Activated CD8-positive, alpha-beta memory T cell treated with anti-CD3 and anti-CD28 coated beads for 36 hours (primary cell): ENCODE data around the gene HES4. TPM values are rescaled to one million over a fixed set of nuclear protein-coding genes. Genes with fewer than 3 reads are reported as not detected.
"Not testable (repeated sequence)": the region's sequence is repeated elsewhere in the genome, so short reads cannot be mapped to it uniquely, and the experiment has no call there.

Source experiments
- CTCF ChIA-PET: fragments of 350-600 bp; sonication (Branson Sonifier 250); formaldehyde crosslinking; loops from one replicate; lab custom pipeline; 2021; ENCODE audit warnings: antibody characterized with exemption; lab: Charles Lee
- POLR2A ChIA-PET: fragments of 350-600 bp; sonication (Branson Sonifier 250); formaldehyde crosslinking; loops from one replicate; lab custom pipeline; 2021; ENCODE audit warnings: antibody characterized with exemption; lab: Charles Lee
- total RNA-seq, 2 experiments: library from RNA; stranded (reverse); gene quantifications; one replicate each; pipeline ENCODE4 v1.2.3, GENCODE V29; 2021

Gene HES4
- total RNA-seq, 2 experiments from 2014 or later = 0.27 to 0.51 TPM

DNA sequence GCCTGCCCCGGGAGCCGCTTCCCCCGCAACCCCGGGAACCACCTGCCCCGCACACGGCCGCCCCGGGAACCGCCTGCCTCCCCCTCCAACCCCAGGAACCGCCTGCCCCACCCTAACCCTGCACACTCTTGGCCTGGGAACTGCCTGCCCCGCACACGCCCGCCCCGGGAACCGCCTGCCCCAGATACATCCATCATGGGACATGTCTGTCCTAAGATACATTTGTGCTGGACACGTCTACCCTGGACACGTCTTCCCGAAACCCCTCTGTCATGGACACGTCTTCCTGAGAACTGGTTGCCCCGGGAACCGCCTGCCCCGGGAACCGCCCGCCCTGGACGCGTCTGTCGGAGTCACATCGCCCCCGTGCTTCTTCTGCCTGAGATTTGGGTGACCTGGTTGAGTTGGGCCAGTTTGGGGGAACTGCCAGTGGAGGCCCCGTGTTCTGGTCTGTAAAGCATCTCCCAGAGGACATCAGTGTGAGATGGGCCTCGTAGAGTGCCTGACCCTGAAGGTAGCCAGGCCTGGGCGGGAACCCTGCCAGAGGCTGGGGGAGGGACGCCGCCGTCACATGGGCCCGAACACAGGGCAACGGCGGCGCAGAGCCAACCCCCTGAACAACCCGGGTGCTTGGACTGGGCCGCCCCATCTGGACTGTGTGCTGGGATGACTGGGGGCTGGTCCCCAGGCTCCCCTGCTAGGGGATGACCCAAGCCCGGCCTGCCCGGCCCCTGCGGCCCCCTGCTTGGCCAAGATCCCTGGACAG is 21.6 kb downstream of the HES4 start:
- CTCF ChIA-PET = no interaction called here

DNA sequence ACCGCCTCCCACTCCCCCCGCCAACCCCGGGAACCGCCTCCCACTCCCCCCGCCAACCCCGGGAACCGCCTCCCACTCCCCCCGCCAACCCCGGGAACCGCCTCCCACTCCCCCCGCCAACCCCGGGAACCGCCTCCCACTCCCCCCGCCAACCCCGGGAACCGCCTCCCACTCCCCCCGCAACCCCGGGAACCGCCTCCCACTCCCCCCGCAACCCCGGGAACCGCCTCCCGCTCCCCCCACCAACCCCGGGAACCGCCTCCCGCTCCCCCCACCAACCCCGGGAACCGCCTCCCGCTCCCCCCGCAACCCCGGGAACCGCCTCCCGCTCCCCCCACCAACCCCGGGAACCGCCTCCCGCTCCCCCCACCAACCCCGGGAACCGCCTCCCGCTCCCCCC is 23.1 kb downstream of the HES4 start:
- CTCF ChIA-PET = interaction anchor here (1.1 to 1.8 kb wide), 3 partner anchors 10 to 72 kb away, joined by 3 to 5 read pairs (median 4); no protein-coding TSS in a partner anchor
- POLR2A ChIA-PET = not testable (repeated sequence)

More for the DNA sequence above, 21.6 kb downstream of the HES4 start:
- POLR2A ChIA-PET = no interaction called here

DNA sequence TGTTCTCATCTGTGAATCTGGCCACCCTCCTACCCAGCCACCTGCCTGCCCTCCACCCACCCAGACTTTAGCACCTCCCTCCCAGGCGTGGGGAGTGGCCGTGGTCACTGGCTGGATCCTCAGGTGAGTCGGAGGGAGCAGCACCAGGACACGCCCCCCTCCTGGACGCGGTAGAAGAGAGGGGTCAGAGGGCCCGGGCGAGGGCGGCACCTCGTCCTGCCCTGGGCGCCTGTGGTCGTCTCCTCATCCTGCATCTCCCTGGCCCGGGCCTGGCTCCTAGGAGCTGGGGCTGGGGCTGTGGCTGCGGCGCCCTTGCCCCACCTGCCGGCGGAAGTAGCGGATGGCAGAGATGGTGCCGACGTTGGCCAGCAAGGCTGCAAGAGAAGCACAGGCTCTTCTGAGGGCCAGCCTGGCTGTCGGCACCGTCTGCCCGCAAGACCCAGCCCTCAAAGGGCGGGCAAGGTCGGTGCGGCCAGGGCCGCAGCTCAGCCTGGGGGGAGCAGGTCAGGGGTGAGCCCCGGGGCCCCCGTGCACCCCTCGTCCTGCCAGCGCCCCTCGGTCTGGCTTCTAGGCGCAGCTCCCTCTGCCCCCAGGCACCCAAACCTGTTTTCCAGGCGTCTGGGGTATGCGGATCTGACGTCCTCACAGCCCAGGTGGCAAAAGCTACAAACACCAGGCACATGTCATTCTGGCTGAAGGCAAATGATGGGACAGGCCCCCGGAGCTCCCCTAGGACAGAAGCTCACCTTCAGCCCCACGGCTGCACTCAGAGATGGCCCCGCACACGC is 23.8 kb downstream of the HES4 start:
- POLR2A ChIA-PET = no interaction called here

DNA sequence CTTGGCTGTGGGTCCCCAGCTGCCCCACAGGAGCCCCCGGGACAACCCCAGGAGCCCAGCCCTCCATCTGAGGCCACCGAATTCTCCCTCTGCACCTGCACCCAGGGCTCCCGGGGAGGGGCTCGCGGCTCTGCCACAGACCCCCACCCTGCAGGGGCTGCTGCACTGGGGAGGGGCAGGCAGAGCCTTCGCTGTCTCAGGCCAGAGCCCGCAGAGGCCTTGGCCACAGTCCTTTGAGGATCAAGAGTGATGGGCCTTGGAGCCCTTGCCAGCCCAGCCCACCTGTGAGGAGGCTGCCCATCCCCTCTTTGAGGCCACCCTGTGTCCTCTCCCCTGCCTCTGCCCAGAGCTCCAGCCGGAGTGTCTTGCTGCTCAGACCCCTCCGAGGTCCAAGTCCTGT is 24.5 kb downstream of the HES4 start:
- CTCF ChIA-PET = interaction anchor here (0.7 to 1.8 kb wide), 3 partner anchors 9 to 71 kb away, joined by 3 to 8 read pairs (median 5); no protein-coding TSS in a partner anchor
- POLR2A ChIA-PET = no interaction called here

More for the DNA sequence above, 23.8 kb downstream of the HES4 start:
- CTCF ChIA-PET = interaction anchor here (0.7 to 1.8 kb wide), 5 partner anchors 8 to 72 kb away, joined by 3 to 8 read pairs (median 4); no protein-coding TSS in a partner anchor

DNA sequence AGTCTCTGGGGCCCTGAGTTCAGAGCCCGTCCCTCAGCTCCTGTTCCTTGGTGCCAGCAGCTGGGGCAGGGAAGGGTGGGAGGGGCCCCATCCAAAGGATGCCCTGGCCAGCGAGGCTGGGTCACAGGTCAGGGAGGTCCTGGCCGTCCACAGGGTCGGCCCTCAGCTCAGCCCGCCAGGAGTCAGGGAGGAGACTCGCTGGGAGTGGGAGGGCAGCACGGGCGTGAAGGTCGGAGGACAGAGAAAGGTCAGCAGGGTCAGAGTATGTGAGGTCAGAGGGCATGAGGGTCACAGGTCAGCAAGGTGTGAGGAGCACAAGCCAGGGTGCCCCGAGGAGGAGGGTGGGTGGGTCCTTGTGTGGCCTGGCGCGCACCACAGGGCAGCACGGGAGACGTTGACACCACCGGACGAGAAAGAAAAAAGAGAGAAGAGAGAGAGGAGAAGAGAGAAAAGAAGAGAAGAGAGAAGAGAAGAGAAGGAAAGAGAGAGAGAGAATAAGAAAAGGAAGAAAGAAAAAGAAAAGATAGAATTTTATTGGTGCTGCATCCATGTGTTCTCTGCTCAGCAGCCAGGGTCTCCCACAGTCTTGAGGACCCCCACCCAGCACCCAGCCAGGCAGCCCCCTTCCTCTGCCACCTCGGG is 25.1 kb downstream of the HES4 start:
- ChIA-PET POLR2A (no interaction called here), CTCF (interaction anchor here (1.8 kb wide), 1 partner anchor 70 kb away, joined by 5 read pairs; no protein-coding TSS in a partner anchor)

DNA sequence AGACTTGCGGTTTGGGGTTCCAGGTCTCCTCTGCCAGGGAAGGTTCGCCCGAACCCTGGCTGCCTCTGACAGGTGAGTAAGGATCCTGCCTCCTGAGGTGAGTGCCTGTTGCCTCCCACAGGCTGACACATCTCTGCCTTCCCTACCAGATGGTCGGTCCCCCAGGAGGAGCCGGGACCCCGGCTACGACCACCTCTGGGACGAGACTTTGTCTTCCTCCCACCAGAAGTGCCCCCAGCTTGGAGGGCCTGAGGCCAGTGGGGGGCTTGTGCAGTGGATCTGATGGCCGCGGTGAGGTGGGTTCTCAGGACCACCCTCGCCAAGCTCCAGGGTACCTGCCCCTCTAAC is 25.6 kb downstream of the HES4 start:
- CTCF ChIA-PET = no interaction called here
- POLR2A ChIA-PET = no interaction called here

DNA sequence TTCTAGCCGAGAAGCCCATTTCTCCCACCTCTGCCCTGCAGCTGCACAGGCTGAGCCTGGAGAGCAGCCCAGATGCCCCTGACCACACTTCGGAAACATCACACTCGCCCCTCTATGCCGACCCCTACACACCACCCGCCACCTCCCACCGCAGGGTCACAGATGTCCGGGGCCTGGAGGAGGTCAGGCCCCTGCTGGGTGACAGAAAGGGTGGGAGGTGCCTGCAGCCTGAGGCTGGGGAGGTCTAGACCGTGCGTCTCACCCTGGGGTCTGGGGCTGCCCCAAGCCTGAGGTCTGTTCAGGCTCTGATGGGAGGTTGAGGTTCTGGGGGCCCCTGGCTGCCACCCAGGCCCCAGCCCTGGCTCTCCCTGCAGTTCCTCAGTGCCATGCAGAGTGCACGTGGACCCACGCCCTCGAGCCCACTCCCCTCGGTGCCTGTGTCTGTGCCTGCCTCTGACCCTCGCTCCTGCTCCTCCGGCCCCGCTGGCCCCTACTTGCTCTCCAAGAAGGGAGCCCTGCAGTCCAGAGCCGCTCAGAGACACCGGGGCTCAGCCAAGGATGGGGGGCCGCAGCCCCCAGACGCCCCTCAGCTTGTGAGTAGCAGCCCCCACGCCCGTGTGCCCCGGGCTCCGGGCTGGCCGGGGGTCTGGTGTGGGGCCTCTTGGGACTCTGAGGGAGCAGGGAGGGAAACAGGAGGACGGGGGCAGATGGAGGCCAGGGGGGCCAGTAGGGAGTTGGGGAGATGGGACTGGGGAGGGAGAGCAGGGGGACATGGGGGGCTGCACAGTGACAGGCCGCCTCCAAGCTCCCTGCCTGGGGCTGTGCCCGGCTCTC is 26.2 kb downstream of the HES4 start:
- POLR2A ChIA-PET = no interaction called here
- CTCF ChIA-PET = no interaction called here

DNA sequence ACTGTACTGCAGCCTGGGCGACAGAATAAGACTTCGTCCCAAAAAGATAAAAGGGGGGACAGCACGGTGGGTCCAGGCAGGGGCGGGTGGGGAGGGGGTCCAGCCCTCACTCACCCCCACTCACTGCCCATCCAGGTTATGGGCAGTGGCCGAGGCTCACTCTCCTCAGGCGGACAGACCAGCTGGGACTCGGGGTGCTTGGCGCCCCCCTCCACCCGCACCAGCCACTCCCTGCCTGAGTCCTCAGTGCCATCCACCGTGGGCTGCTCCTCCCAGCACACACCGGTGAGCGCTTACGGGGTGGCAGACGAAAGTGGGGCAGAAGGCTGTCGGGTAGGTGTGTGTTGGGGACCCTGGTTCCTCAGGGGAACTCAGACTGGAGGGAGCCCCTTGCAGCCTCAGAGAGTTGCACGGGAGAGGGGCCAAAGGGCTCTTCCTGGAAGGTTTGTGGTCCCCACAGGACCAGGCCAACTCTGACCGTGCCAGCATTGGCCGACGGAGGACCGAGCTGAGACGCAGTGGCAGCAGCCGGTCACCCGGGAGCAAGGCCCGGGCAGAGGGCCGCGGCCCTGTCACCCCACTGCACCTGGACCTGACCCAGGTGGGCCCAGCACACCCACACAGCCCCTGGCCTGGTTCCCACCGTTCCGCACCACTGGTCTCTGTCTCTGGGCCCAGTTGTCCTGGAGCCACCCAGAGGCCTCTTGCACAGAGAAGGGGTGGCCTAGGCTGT is 27.0 kb downstream of the HES4 start:
- ChIA-PET POLR2A (no interaction called here), CTCF (interaction anchor here (2.7 kb wide), 1 partner anchor 11 kb away, joined by 7 read pairs; no protein-coding TSS in a partner anchor)

DNA sequence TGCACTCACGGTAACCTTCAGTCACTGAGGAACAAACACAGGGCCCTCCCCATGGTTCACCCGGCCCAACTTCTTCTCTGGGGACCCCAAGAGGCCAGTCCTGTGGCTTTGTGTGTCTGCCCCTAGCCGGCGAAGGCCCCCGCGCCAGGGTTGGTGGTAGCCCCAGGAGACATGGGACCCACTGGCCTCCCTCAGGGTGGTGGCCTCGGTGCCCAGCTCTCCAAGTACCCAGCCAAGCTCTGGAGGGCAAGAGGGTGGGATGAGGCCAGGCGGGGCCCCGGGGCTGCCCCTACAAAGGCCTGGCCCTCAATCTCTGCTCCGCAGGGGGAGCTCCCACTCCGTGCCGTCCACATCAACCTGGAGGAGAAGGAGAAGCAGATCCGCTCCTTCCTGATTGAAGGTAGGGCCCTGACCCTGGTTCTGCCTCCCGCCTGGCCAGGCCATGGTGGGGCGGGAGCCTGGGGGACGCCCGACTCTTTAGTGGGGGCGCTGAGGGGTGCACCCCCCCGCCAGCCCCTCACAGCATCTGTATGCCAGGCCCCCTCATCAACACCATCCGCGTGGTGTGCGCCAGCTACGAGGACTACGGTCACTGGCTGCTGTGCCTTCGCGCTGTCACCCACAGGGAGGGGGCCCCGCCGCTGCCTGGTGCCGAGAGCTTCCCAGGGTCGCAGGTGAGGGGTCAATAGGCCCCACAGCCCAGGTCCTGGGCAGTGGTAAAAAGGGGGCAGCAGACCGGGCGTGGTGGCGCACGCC is 28.0 kb downstream of the HES4 start:
- CTCF ChIA-PET = interaction anchor here (1.5 to 2.7 kb wide), 2 partner anchors 12 to 67 kb away, joined by 3 to 7 read pairs; no protein-coding TSS in a partner anchor
- POLR2A ChIA-PET = no interaction called here

DNA sequence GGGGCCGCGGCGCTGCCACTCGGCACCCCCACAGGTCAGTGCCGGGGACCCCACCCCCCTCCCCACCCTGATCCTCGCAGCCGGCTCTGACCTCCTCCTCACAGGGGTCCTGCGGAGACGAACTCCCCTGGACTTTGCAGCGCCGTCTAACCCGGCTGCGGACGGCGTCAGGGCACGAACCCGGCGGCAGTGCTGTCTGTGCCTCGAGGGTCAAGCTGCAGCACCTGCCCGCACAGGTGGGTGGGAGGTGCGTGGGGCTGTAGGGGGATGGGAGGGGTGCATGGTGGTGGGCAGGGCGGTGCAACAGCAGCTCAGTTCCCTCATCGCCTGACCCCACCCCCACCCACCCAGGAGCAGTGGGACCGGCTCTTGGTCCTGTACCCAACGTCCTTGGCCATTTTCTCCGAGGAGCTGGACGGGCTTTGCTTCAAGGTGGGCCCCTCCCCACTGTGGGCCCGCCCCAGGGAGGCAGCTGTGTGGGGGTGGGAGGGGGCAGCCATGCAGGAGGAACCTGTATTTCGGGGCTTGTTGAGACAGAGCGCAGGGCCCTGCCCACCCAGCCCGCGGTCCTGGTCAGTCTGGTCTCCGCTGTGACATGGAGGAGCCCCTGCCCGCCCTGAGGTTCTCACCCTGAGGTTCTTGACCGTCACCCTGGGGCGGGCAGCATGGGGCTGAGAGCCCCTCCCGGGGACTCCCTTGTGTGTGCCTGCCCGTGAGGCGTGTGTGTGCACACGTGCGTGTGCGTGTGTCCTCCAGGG is 28.7 kb downstream of the HES4 start:
- CTCF ChIA-PET = interaction anchor here (1.1 to 2.7 kb wide), 3 partner anchors 13 to 66 kb away, joined by 3 to 7 read pairs (median 3); no protein-coding TSS in a partner anchor

DNA sequence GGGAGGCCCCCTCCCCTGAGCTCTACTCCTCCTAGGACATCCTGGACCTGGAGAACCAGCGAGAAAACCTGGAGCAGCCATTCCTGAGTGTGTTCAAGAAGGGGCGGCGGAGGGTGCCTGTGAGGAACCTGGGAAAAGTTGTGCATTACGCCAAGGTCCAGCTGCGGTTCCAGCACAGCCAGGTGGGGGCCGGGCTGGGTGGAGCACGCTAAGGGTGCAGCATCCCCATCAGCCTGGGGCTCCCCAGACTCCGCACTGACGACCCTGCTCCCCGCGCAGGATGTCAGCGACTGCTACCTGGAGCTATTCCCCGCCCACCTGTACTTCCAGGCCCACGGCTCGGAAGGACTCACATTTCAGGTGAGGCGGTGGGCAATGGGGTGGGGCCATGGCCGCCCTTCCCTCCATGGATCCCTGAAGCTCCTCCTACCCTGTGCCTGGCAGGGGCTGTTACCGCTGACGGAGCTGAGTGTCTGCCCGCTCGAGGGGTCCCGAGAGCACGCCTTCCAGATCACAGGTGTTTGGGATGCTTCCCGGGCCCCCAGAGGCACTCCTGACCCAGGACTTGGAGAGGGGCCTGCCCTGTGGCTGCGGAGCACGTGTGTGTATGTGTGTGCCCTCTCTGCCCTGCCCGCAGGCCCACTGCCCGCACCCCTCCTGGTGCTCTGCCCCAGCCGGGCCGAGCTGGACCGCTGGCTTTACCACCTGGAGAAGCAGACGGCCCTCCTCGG is 29.5 kb downstream of the HES4 start:
- ChIA-PET POLR2A (no interaction called here), CTCF (interaction anchor here (1.1 to 2.7 kb wide), 3 partner anchors 13 to 66 kb away, joined by 3 to 7 read pairs (median 3); no protein-coding TSS in a partner anchor)

More for the DNA sequence above, 28.7 kb downstream of the HES4 start:
- POLR2A ChIA-PET = no interaction called here

DNA sequence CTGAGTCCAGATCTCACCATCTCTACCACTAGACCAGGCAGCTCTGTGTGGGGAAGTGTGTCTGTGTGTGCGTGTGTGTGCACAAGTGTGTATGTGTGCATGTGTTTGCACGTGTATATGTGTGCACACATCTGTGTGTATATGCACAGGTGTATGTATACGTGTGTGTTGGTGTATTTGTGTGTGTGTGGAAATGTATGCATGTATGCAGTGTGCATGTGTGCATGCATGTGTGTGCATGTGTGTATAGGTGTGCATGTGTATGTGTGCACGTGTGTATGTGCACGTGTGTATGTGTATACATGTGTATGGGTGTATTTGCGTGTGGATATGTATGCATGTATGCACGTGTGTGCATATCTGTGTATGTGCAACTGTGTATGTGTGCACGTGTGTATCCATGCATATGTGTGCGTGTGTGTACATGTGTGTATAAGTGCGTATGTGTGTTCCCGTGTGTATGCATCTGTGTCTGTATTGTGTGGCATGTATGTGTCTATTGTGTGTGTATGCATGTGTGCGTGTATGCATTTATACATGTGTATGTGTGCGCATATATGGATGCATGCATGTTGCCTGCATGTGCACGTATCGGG is 30.5 kb downstream of the HES4 start:
- ChIA-PET CTCF (no interaction called here), POLR2A (no interaction called here)

DNA sequence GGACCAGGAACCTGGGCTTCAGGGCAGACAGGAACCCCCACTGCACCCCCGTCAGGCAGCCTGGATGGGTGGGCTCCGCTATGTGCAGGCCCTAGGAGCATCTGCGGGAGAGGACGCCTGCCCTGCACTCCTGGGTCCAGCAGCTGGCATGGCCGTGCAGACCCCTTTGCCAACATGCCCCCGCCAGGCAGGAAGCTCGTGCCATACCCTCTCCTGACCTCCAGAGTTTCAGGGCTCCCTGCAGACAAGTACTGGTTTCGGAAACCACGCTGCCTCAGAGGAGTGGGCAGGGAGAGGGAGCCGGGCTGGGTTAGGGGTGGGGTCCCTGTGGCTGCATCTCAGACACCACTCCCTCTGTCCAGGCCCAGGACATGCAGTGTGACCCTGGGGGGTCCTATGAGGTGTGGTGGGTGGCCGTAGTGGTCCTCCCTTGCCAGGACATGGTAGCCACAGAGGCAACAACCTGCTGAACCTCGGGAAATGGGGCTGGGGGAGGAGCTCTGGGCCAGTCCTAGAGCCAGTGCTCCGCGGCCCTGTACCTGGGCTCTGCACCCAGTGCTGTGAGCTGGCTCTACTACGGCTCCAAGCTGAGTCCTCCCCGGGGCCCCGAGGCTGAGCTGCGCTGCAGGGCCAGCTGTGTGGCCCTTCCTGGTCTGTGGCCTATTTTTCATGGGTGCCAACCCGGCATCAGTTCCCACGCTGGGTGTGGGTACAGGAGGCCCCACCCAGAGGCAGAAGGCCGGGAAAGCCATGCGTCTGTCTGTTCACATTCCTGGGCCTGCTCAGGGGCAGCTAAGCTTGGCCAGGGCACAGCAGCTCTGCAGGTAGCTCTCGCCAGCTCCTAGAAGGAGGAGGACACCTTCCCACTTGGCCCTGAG is 32.2 kb downstream of the HES4 start:
- ChIA-PET POLR2A (interaction anchor here (1.1 kb wide), 1 partner anchor 15 kb away, joined by 4 read pairs; no protein-coding TSS in a partner anchor), CTCF (interaction anchor here (0.8 to 1.3 kb wide), 4 partner anchors 9 to 155 kb away, joined by 3 to 4 read pairs (median 3); no protein-coding TSS in a partner anchor)

DNA sequence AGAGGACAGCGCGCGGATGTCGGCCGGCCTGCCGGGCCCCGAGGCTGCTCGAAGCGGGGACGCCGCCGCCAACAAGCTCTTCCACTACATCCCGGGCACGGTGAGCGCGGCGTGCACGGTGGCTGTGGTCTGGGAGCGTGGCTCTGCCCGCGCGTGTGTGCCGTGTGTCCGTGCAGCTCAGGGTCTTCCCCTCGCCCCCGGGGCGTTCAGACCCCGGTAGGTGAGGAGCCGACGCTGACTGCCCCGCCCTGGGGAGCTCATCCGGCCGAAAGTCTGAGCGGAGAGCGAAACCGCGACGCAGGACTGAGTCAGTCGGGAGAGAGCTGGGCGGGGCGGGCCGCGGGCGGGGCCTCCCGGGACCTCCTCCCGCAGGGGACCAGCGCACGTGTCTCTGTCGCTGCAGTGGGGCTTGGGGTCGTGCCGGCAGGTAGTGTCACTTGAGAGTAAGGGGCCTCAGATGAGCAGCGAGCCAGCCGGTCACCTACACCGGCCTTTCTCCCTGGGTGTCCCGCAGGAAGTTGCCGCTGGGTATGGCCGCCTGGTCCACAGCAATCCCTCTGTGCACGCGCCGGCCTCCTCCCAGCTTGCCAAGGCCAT is 33.1 kb downstream of the HES4 start:
- ChIA-PET POLR2A (interaction anchor here (1.1 kb wide), 1 partner anchor 16 kb away, joined by 4 read pairs; no protein-coding TSS in a partner anchor), CTCF (interaction anchor here (0.6 to 1.3 kb wide), 7 partner anchors 8 to 60 kb away, joined by 3 to 5 read pairs (median 3); no protein-coding TSS in a partner anchor)
